ENCODE measurements around the gene SELENOW.
A peak's percentile ranks its signal among the peaks of the same experiment; 100 is the strongest.
"Not testable (repeated sequence)": the region's sequence is repeated elsewhere in the genome, so short reads cannot be mapped to it uniquely, and the experiment has no call there.

The SELENOW gene

GRCh38 chr19:47781590-47782262 lies 3.2 kb downstream of the SELENOW start:
- no peak for DNase-seq (ENCODE audit: low read depth)

- no peak for DNase-seq (ENCODE audit: low read depth)
Observed at GRCh38 chr19:47786566-47786965, 8.1 kb downstream of the SELENOW start.

DNA sequence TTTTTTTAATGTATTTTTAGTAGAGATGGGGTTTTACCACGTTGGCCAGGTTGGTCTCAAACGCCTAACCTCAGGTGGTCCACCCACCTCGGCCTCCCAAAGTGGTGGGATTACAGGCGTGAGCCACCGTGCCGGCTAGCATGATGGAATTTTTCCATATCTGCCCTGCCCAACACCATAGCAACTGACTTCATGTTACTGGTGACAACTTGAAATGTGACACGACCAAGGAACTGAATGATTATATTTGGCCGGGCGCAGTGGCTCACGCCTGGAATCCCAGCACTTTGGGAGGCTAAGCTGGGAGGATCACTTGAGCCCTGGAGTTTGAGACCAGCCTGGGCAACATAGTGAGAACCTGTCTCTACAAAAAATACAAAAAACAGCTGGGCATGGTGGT lies 8.8 kb downstream of the SELENOW start:
- DNase-seq (ENCODE audit: low read depth): not testable (repeated sequence)

DNA sequence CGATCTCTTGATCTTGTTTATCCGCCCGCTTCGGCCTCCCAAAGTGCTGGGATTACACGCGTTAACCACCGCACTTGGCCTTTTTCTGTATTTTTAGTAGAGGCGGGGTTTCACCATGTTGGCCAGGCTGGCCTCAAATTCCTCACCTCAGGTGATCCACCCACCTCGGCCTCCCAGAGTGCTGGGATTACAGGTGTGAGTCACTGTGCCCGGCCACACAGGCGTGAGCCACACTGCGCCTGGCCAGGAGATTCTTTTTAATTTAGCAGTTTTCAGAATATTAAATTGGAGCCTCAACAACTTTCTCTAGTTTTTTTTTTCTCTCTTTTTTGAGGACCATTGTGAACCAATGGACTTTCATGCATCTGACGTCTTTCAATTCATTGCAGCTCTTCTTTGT lies 11.3 kb downstream of the SELENOW start:
- DNase-seq (ENCODE audit: low read depth): not testable (repeated sequence)

GRCh38 chr19:47790398-47790814 lies 11.9 kb downstream of the SELENOW start:
- no peak for DNase-seq (ENCODE audit: low read depth)

GRCh38 chr19:47792616-47793015 lies 14.1 kb downstream of the SELENOW start:
- no peak for DNase-seq (ENCODE audit: low read depth)

DNA sequence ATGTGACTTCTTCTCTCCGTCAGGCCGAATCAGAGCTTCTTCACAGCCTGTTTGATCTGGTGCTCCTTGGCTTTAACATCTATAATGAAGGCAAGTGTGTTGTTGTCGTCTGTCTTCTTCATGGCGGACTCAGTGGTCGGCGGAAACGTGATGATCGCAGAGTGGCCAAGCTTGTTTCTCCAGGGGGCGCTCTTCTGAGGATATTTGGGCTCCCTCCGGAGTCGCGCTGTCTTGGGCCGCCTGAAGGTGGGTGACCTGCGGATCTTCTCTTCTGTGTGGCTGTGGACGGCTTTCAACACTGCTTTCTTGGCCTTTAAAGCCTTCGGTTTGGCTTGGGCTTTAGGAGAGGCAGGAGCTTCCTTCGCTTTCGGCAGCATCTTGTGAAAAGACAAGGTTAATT lies 16.0 kb downstream of the SELENOW start:
- DNase-seq (ENCODE audit: low read depth): no peak

DNA sequence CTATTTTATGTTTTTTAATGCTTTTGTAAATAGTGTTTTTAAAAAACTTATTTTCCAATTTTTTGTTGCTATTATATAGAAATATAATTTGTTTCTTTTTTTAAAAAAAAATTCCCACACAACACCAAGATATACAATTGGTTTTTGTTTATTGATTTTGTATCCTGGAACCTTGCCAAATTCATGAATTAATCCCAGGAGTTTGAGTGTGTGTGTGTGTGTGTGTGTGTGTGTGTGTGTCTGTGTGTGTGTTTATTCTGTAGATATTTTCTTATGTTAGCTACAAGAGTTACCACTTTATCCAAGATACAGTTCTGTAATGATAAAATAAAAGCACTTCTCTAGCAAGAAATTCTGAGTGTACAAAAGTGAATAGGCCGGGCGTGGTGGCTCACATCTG lies 18.3 kb downstream of the SELENOW start:
- DNase-seq (ENCODE audit: low read depth): no peak

DNA sequence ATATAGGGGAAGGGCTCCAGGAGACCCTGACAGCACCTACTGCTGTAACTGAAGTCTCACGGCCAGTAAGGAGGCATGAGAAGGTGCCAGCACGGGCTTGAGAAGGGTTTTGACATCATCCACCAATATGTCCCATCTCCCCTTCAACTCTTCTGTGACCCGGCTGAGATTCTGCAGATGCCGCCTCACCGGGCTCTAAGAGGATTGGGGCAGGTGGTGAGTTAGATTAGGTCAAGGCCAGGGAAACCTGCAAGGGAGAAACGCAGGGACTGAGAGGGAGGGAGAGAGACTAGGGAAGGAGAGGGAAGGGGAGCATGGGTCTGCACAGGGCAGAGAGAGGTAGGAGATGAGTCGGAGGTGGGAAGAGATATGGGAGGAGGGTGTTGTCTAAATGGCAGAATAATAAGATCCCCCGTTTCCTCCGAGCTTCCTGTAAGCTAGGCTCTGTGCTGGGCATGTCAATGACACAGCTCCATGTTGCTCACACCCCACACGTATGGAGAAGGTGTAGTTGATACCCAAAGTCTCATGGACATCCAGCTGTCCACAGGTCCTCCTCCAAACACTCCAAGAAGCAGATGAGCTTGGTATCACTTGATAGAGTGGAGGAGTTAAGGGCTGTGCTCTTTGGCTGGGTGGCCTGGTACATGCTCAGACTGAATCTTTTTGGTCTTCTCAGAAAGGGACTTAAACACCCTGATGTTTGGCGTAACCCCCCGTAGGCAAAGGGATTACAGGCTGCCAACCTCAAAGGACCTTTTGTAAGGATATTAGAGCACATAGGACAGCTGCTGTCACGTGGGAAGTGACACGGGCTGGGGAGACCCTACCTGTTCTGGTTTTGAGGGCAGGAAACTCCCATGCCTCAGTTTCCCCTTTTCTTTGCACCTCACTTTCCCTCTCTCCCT lies 19.7 kb downstream of the SELENOW start:
- DNase-seq (ENCODE audit: low read depth): no peak

DNA sequence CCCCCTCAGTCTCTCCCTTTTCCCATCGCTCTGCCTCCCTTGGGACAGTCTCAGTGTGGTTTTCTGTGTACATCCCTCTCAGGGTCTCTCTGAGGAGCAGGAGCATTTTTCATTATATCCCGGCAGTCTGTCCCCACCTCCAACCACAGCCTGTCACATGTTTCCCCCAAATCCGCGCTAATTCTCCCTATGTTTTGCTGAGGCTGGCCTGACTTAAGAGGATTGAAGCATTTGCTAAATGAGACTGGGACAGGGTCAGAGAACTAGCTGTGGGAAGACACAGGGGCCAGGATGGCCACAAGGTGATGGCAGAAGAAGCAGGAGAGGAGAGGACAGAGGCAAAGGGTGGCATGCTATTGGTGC lies 20.4 kb downstream of the SELENOW start:
- no peak for DNase-seq (ENCODE audit: low read depth)

- DNase-seq (ENCODE audit: low read depth): no peak
Observed at GRCh38 chr19:47801270-47801669, 22.8 kb downstream of the SELENOW start.

GRCh38 chr19:47802521-47803043 lies 24.1 kb downstream of the SELENOW start:
- no peak for DNase-seq (ENCODE audit: low read depth)

DNA sequence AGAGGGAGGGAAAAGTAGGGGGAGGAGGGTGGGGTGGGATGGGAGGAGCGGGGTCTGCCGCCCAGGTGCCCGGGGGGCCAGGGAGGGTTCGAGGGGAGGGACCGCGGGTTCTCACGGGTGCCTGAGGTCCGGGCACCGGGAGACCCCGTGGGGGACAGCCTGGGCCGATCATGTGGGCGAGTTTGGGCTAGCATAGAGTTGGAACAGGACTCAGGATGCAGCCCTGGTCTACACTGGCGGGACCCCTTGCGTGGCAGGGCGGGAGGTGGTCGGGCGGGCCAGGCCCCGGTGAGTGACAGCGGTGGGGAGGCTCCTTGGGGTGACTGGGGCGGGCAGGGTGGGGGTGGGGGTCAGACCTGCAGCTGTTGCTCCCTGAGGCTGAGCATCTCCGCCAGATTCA lies 24.6 kb downstream of the SELENOW start:
- not testable (repeated sequence) for DNase-seq (ENCODE audit: low read depth)

GRCh38 chr19:47803671-47804070 lies 25.2 kb downstream of the SELENOW start:
- DNase-seq (ENCODE audit: low read depth): not testable (repeated sequence)

- DNase-seq (ENCODE audit: low read depth): not testable (repeated sequence)
Observed at GRCh38 chr19:47804451-47804850, 25.9 kb downstream of the SELENOW start, which contains the start of gene TPRX1. TSS of gene TPRX1 (minus strand) at chr19:47804551. CDS start at chr19:47804539, 12 bp downstream.

DNA sequence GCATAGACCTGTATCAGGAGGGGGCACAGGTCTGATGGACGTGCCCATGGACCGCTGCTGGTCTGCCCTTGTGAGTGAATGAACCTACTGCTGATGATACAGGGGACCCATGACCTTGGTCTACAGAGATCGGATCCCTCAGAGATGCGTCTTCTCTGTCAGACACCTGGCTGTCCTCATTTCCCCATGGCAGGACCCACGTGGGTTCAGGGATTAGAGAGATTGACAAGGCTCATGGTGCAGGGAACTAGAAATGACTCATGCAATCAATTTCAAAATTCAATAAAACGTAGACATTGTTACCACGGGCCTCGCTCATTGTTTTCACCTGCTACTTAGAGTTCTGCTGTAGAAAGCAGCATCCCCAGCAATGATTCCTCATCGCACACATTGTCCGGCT lies 26.8 kb downstream of the SELENOW start:
- DNase-seq (ENCODE audit: low read depth): no peak

DNA sequence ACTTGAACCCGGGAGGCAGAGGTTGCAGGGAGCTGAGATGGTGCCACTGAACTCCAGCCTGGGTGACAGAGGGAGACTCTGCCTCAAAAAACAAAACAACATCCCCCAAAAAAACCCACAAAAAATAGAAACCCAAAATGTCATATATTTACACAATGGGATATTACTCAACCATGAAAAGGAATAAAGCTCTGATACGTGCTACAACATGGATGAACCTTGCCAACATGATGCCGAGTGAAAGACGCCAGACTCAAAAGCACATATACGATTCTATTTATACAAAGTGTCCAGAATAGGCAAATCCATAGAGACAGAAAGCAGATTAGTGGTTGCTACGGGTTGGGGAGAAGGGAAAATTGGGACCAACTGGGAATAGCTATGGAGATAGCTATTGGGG lies 27.9 kb downstream of the SELENOW start:
- DNase-seq (ENCODE audit: low read depth): no peak

DNA sequence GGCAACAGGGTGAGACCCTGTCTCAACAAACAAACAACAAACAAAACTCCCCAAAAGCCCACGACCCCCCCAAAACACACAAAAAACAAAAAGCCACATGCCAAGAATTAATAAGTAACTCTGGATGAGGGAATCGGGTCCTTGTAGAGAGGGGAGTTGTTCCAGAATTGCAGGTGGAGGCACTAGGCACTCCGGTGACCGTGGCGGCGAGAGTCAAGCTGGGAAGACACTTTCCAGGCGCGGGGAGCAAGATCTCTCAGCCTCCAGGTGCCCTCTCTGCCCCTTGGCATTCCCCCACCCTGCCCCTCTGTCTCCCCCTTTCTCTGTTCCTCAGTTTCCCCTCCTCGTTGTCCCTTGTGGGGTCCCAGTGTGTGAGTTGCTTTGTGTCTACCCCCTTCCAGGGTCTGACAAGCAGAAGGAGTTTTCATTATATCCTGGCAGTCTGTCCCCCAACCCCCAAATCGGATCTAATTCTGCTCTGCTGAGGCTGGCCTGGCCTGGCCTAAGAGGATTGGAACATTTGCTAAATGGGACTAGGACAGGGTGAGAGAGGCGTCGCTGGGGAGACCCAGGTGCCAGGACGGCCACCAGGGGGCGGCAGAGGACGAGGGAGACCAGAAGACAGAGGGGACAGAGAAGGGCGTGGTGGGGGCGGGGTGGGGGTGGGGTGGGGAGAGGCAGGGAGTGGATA lies 34.9 kb downstream of the SELENOW start:
- DNase-seq (ENCODE audit: low read depth): peak; percentile 12

DNA sequence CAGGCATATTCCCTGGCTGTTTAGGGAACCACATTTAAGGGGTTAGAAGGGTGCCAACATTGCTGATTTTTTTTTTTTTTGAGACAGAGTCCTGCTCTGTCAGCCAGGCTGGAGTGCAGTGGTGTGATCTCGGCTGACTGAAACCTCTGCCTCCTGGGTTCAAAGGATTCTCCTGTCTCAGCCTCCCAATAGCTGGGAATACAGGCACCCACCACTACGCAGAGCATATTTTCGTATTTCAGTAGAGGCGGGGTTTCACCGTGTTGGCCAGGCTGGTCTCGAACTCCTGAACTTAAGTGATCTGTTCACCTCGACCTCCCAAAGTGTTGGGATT lies 35.5 kb downstream of the SELENOW start:
- no peak for DNase-seq (ENCODE audit: low read depth)

GRCh38 chr19:47816270-47816669 lies 37.8 kb downstream of the SELENOW start:
- DNase-seq (ENCODE audit: low read depth): not testable (repeated sequence)

DNA sequence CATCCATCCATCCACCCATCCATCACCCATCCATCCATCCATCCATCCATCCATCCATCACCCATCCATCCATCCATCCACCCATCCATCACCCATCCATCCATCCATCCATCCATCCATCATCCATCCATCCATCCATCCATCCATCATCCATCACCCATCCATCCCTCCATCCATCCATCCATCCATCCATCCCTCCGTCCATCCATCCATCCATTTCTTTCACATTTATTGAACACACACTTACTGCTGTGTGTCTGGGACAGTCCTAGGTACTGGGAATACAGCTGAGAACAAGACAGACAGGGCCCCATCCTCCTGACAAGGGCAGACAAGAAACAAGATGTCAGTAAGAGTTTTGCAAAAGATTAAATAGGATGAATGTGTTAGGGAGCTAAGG lies 39.7 kb downstream of the SELENOW start:
- not testable (repeated sequence) for DNase-seq (ENCODE audit: low read depth)

DNA sequence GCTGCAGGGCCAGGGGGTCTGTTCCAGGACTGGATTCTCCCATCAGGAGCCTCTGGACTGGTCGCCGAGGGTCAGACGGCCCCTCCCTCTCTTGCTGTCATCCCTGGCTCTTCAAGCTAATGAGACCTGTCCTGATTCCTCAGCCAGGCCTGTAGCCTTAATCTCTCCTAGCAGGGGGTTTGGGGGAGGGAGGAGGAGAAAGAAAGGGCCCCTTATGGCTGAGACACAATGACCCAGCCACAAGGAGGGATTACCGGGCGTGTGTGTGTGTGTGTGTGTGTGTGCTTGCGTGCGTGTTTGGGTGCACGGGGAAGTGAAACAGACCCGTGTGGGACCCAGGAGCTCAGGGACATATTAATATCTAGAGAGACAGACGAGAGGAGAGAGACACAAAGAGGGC lies 41.4 kb downstream of the SELENOW start:
- DNase-seq (ENCODE audit: low read depth): no peak

- DNase-seq (ENCODE audit: low read depth): no peak
Observed at GRCh38 chr19:47820410-47820809, 41.9 kb downstream of the SELENOW start.

All from GM04504 (cell line).